ENCODE measurements around the gene TMEM8B.
A peak's percentile ranks its signal among the peaks of the same experiment; 100 is the strongest.

TMEM8B gene

GRCh38 chr9:35811381-35812024, 17.5 kb upstream of the TMEM8B start:
- no peak for DNase-seq

GRCh38 chr9:35812025-35812602, 16.9 kb upstream of the TMEM8B start, which contains the start of gene SPAG8:
TSS of gene SPAG8 (minus strand) at chr9:35812262. CDS start at chr9:35812147, 115 bp downstream.
- peak; percentile 99 for DNase-seq

GRCh38 chr9:35813434-35814105, 15.5 kb upstream of the TMEM8B start:
- DNase-seq: no peak

GRCh38 chr9:35814106-35814840, 14.8 kb upstream of the TMEM8B start:
- DNase-seq: peak; percentile 21

- peak; percentile 97 for DNase-seq
Observed at GRCh38 chr9:35814841-35815543, 14.0 kb upstream of the TMEM8B start, which contains the start of gene HINT2. TSS of gene HINT2 (minus strand) at chr9:35815042. CDS start at chr9:35814979, 63 bp downstream.

GRCh38 chr9:35816708-35817107, 12.3 kb upstream of the TMEM8B start:
- DNase-seq: no peak

GRCh38 chr9:35818341-35818740, 10.7 kb upstream of the TMEM8B start:
- DNase-seq: no peak

- no peak for DNase-seq
Observed at GRCh38 chr9:35820076-35820475, 9.0 kb upstream of the TMEM8B start.

- no peak for DNase-seq
Observed at GRCh38 chr9:35822926-35823325, 6.1 kb upstream of the TMEM8B start.

- DNase-seq: peak; percentile 58
Observed at GRCh38 chr9:35826071-35826701, 2.8 kb upstream of the TMEM8B start.

GRCh38 chr9:35827486-35827885, 1.5 kb upstream of the TMEM8B start:
- no peak for DNase-seq

- DNase-seq: no peak
Observed at GRCh38 chr9:35828716-35829083, 328 bp upstream of the TMEM8B start, which contains the start of gene FAM221B. TSS of gene FAM221B (minus strand) at chr9:35828732. CDS start at chr9:35826161, 2,571 bp downstream.

GRCh38 chr9:35829764-35830096, 702 bp downstream of the TMEM8B start:
- DNase-seq: no peak

- no peak for DNase-seq
Observed at GRCh38 chr9:35831040-35831439, 2.0 kb downstream of the TMEM8B start.

- no peak for DNase-seq
Observed at GRCh38 chr9:35832814-35833213, 3.8 kb downstream of the TMEM8B start.

GRCh38 chr9:35834260-35835215, 5.5 kb downstream of the TMEM8B start:
- no peak for DNase-seq

- DNase-seq: no peak
Observed at GRCh38 chr9:35835216-35835632, 6.2 kb downstream of the TMEM8B start.

GRCh38 chr9:35835766-35836165, 6.7 kb downstream of the TMEM8B start:
- DNase-seq: no peak

- DNase-seq: no peak
Observed at GRCh38 chr9:35836595-35836994, 7.6 kb downstream of the TMEM8B start.

GRCh38 chr9:35839926-35840325, 10.9 kb downstream of the TMEM8B start:
- no peak for DNase-seq
